Fibroblast of the conjunctiva (primary cell): ENCODE results near the gene CHD1L.
"Not testable (repeated sequence)": the region's sequence is repeated elsewhere in the genome, so short reads cannot be mapped to it uniquely, and the experiment has no call there.

Experiments used
- DNase-seq: peaks from one replicate; pipeline ENCODE4 v3.0.0-alpha.2; 2010; ENCODE audit warnings: low read depth

The CHD1L gene

DNA sequence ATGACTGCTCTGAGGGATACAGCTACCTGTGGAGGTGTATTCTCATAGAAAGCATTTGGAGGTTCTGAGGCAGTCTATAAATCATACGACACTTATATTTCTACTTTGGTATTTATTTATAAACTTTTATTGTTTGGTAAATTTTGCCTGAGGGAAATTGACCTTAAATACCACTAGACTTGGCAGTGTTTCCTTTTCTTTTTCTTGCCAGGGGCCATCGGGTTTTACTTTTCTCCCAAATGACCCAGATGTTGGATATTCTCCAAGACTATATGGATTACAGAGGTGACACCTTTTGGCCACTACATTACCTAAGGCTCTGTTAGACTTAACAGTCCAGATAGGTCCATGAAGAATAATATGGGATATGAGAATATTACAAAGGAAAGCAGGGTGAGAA lies 28.2 kb downstream of the CHD1L start:
- DNase-seq: no peak

- no peak for DNase-seq
These were observed 29.6 kb downstream of the CHD1L start for GRCh38 chr1:147272042-147272441.

DNA sequence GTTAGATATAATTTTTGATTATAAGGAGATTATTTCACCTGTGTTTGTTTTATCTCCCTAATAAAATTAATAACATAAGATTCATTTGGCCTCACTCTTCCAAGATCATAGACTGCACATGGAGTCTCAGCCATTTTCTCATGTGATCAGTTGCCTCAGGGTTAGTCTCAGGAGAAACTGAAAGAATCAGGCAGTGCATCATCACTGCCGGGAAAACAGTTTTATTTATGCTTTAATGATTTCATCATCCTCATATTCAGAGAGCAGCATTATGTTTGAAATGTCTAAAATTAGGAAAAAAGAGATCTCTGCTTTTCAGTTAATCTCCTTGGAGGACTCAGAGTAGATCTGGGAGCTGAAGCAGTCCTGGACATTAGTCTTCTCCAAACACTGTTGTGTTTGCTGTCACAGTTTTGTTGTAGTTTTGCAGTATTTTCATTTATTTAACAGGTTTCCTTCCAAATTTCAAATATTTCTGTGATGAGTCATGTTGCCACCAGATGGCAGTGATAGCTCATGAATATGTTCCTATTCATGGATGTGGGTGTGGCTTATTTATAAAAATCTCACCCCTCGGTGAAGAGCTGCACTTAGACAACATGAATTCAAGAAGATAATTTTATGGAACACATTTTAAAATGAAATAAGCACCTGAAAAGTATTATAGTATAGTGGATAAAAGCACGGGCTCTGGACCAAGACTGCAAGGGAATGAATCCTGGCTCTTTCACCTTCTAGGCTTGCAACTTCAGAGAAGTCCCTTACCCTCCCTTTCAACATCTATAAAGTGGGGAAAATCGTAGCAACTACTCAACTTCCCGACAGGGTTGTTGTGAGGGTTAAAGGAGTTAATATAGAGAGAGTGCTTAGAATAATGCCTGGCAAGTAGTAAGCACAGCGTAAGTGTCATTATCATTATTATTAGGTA lies 31.2 kb downstream of the CHD1L start:
- peak; percentile 82 for DNase-seq

- no peak for DNase-seq
These were observed 39.5 kb downstream of the CHD1L start for GRCh38 chr1:147281950-147282349.

DNA sequence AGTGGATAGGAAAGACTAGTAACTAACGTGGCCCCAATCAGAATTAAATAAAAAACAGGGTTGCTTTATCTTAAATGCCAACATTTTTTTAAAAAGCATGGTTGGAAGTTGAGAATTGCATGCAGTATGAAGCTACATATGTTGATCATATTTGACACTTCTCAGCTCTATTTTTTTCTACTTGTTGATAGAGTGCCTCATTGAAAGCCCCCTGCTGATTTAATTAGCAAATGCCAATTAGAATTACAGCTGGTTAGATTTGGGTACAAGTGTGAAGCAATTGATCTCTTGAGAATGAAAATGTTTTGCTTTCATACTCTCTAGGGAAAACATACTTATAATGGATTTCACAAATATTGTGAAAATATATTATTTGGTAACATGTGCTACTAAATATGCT lies 40.5 kb downstream of the CHD1L start:
- DNase-seq: no peak

GRCh38 chr1:147287133-147287865 lies 44.8 kb downstream of the CHD1L start:
- no peak for DNase-seq

GRCh38 chr1:147292012-147292411 lies 49.5 kb downstream of the CHD1L start:
- peak; percentile 36 for DNase-seq

- peak; percentile 74 for DNase-seq
These were observed 50.3 kb downstream of the CHD1L start for GRCh38 chr1:147292631-147293251.

DNA sequence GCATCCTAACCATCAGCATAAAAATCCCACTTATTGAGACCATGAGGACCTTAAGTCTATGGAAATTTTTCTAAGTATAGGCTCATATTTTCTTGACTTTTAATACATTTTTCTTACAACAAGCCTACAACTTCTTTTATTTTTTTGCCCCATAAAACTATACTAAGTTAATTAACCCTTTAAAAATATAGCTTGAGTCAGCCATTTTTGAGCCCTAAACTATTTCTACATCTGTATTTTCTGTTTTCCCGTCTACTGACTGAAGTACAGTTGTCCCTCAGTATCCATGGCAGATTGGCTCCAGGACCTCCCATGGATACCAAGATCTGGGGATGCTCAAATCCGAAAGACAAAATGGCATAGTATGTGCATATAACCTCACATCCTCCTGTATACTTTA lies 55.0 kb downstream of the CHD1L start:
- no peak for DNase-seq

GRCh38 chr1:147305803-147306202 lies 63.3 kb downstream of the CHD1L start:
- DNase-seq: not testable (repeated sequence)

- DNase-seq: no peak
These were observed 74.5 kb downstream of the CHD1L start for GRCh38 chr1:147316968-147317367.

GRCh38 chr1:147326933-147327687 lies 84.6 kb downstream of the CHD1L start:
- DNase-seq: not testable (repeated sequence)

GRCh38 chr1:147334292-147334691 lies 91.8 kb downstream of the CHD1L start:
- no peak for DNase-seq

- no peak for DNase-seq
These were observed 93.8 kb downstream of the CHD1L start for GRCh38 chr1:147336291-147336690.

DNA sequence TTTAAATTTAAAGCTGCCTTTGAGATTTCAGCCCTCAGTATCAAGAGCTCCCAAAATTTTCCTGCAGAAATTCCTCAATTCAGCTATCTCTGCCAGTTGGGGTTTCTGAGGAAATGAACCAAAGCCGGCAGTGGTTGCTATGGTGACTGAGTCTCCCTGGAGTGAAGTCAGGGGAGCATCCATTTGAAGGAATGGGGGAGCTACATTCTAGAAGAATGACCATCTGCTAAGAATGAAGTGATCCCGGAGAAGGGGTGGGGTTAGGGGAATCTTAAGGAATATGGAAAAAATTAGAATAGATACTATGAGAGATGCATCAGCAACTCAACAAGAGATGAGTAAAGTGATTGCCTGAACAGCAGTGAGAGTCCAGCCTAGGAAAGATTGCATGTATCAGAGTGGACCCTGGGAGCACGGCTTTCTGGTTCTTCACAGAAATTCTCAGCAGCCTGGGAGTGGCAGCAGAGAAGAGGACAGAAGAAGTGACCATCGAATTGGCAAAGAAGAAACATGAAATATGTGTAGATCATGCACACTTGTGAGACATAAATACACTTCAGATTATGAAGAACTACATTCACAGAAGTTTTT lies 94.7 kb downstream of the CHD1L start:
- DNase-seq: no peak

GRCh38 chr1:147338571-147338970 lies 96.1 kb downstream of the CHD1L start:
- no peak for DNase-seq

DNA sequence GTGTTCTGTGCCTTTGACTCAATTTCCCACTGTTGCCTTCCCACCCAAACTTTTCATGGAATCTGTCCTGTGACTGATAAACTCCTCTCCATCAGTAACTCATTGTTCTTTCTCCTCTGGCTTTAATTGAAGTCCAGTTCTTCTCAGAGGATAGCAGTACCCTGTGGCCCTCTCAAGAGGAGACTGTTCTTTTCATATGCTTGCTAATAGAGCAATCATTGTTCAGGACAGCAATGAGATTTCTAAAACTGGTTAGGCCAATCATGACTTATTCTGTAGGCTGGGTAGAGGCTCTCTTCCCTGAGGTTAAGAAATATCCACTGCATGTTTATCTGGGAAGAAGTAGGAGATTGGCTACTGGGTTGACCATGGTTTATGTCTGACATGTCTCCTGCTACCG lies 98.8 kb downstream of the CHD1L start:
- no peak for DNase-seq
